Esophagus muscularis mucosa (tissue), 4 donors: Measurements from ENCODE around the gene USP34. TPM values are rescaled to one million over a fixed set of nuclear protein-coding genes. Genes with fewer than 3 reads are reported as not detected.

Source experiments
- DNase-seq: peaks from one replicate; pipeline ENCODE4 v3.0.0-alpha.2; 2017; ENCODE audit errors: extremely low spot score
- H3K27ac ChIP-seq, 4 donors: fragments of 200-600 bp; sonication (generic); replicated peaks in 1 of 4; 1 replicate in 3 of 4; 2 replicates in 1 of 4; pipeline ENCODE4 v1.5.1; 2016 to 2019; ENCODE audit warnings: mild to moderate bottlenecking in 1 of 4
- H3K27me3 ChIP-seq, 4 donors: fragments of 200-600 bp; sonication (generic); one replicate each; pipeline versions ENCODE4 v1.5.1 to v1.6.0; 2016 to 2019
- H3K36me3 ChIP-seq, 4 donors: fragments of 200-600 bp; sonication (generic); one replicate each; pipeline ENCODE4 v1.5.1; 2016 to 2019
- H3K4me1 ChIP-seq, 4 donors: fragments of 200-600 bp; sonication (generic); one replicate each; pipeline ENCODE4 v1.5.1; 2016 to 2019
- H3K4me3 ChIP-seq, 4 donors: fragments of 200-600 bp; sonication (generic); 1 replicate in 2 of 4; 2 replicates in 2 of 4; pipeline ENCODE4 v1.5.1; 2016 to 2019; ENCODE audit warnings: mild to moderate bottlenecking in 4 of 4, moderate library complexity in 1 of 4
- H3K9me3 ChIP-seq, 4 donors: fragments of 200-600 bp; sonication (generic); 1 replicate in 3 of 4; 2 replicates in 1 of 4; pipeline ENCODE4 v1.5.1; 2016 to 2019
- CTCF ChIP-seq, 3 experiments: fragments of 200-600 bp in 2 of 3; fragments of 450-650 bp in 1 of 3; sonication (generic) in 2 of 3; IDR thresholded peaks; one replicate each; pipeline ENCODE4 v1.5.1; 2017 to 2019; ENCODE audit warnings: antibody characterized with exemption in 3 of 3, mild to moderate bottlenecking in 2 of 3, moderate library complexity in 1 of 3
- EP300 ChIP-seq: sonication (generic); formaldehyde crosslinking; IDR thresholded peaks from one replicate; pipeline ENCODE4 v1.6.1; 2017; ENCODE audit warnings: antibody characterized with exemption
- POLR2A ChIP-seq: fragments of 450-650 bp; IDR thresholded peaks from one replicate; pipeline ENCODE4 v1.6.1; 2017; ENCODE audit warnings: antibody characterized with exemption, moderate library complexity, mild to moderate bottlenecking, low read depth
- POLR2AphosphoS5 ChIP-seq, 2 donors: sonication (generic); formaldehyde crosslinking; IDR thresholded peaks; one replicate each; pipeline ENCODE4 v1.6.1; 2017; ENCODE audit warnings: antibody characterized with exemption in 2 of 2
- WGBS: methylation state at CpG from one replicate; pipeline ENCODE4 v1.1.5; 2018; 5-methylcytosine and 5-hydroxymethylcytosine counted together
- intact Hi-C: fragments of 100-400 bp; cut with DNase I; formaldehyde crosslinking; loops from one replicate; pipeline ENCODE4 v1.15.1; 2023
- total RNA-seq, 4 donors: library from RNA; depleted of rRNA; stranded (reverse); fragments of >200 nt; gene quantifications; one replicate each; pipeline versions ENCODE4 v1.1.0 to v1.2.1, GENCODE V29; 2016

The USP34 gene
- 100 to 1,000 TPM; 124 to 137 (median 129) TPM for total RNA-seq

- H3K36me3 ChIP-seq, result peaks cover 0 to 8% (median 0%) of the 10 kb centered on the region in 4 donors
- H3K27me3 ChIP-seq, result no peaks in the 10 kb centered on the region
- peak; percentile 98 for DNase-seq
- peaks cover 15 to 47% (median 44%) of the 10 kb centered on the region in 4 donors for H3K4me1 ChIP-seq
- TF ChIP-seq EP300 (no peak), POLR2AphosphoS5 (IDR thresholded peaks at IDR 0.05) (peak; percentile 92 to 96), POLR2A (peak; percentile 65)
- H3K9me3 ChIP-seq, result no peaks in the 10 kb centered on the region
- intact Hi-C loops, result loop anchor here (5.0 kb wide), 1 partner anchor 66 kb away; the partner anchor contains the start of gene XPO1
- H3K27ac ChIP-seq, result peak within 1 kb of the TSS; percentile 95 to 99 (median 97)
- WGBS, result under 1% methylated on average over 89 of the region's 91 CpGs
- peak within 1 kb of the TSS; percentile 78 to 97 (median 90) for H3K4me3 ChIP-seq
Measured at GRCh38 chr2:61470965-61471904, at the start of gene USP34. Gene USP34 (minus strand): TSS chr2:61471087. CDS start chr2:61470692, 395 bp downstream.

- peaks cover 14 to 69% (median 46%) of the 10 kb centered on the region in 4 donors for H3K36me3 ChIP-seq
- H3K27me3 ChIP-seq, result no peaks in the 10 kb centered on the region
- no peak for DNase-seq
- peaks cover 9 to 26% (median 10%) of the 10 kb centered on the region in 4 donors for H3K4me1 ChIP-seq
- WGBS, result 92% methylated on average over 3 of the region's 3 CpGs
- no peak overlapping the region for H3K4me3 ChIP-seq
- H3K27ac ChIP-seq, result no peak overlapping the region
- TF ChIP-seq EP300 (no peak), POLR2AphosphoS5 (IDR thresholded peaks at IDR 0.05) (no peak)
- no peaks in the 10 kb centered on the region for H3K9me3 ChIP-seq
- intact Hi-C loops, result no loop called here
Measured at GRCh38 chr2:61520261-61520660, 49.4 kb upstream of the USP34 start.

- Histone ChIP-seq H3K9me3 (no peaks in the 10 kb centered on the region), H3K4me1 (peaks cover 0 to 10% (median 3%) of the 10 kb centered on the region in 4 donors), H3K36me3 (peaks cover 31 to 85% (median 52%) of the 10 kb centered on the region in 4 donors), H3K27me3 (no peaks in the 10 kb centered on the region), H3K27ac (no peak overlapping the region), H3K4me3 (no peak overlapping the region)
- intact Hi-C loops, result no loop called here
- no peak for DNase-seq
- no peak for TF ChIP-seq POLR2A
- no peak for TF ChIP-seq POLR2AphosphoS5 (IDR thresholded peaks at IDR 0.05)
- no peak for TF ChIP-seq CTCF (IDR thresholded peaks at IDR 0.05)
- no peak for TF ChIP-seq EP300
- WGBS, result 83% methylated on average over 12 of the region's 12 CpGs
Measured at GRCh38 chr2:61512768-61513398, 42.0 kb upstream of the USP34 start.

GRCh38 chr2:61510674-61511671 lies 40.1 kb upstream of the USP34 start:
- no peak for DNase-seq
- Histone ChIP-seq H3K27me3 (no peaks in the 10 kb centered on the region), H3K9me3 (no peaks in the 10 kb centered on the region), H3K27ac (no peak overlapping the region), H3K4me3 (no peak overlapping the region), H3K36me3 (peaks cover 21 to 70% (median 39%) of the 10 kb centered on the region in 4 donors), H3K4me1 (peaks cover 0 to 20% (median 10%) of the 10 kb centered on the region in 4 donors)
- WGBS, result 93% methylated on average over 19 of the region's 19 CpGs
- intact Hi-C loops, result no loop called here
- TF ChIP-seq POLR2A, result no peak
- no peak for TF ChIP-seq EP300
- TF ChIP-seq CTCF (IDR thresholded peaks at IDR 0.05), result no peak
- no peak for TF ChIP-seq POLR2AphosphoS5 (IDR thresholded peaks at IDR 0.05)

- Histone ChIP-seq H3K4me1 (peaks cover 0 to 20% (median 10%) of the 10 kb centered on the region in 4 donors), H3K36me3 (peaks cover under 1 to 55% (median 20%) of the 10 kb centered on the region in 4 donors), H3K4me3 (no peak overlapping the region), H3K9me3 (no peaks in the 10 kb centered on the region), H3K27me3 (no peaks in the 10 kb centered on the region), H3K27ac (no peak overlapping the region)
- TF ChIP-seq POLR2AphosphoS5 (IDR thresholded peaks at IDR 0.05), result no peak
- WGBS, result 96% methylated on average over 2 of the region's 2 CpGs
- intact Hi-C loops, result no loop called here
- no peak for DNase-seq
Measured at GRCh38 chr2:61504949-61505348, 34.1 kb upstream of the USP34 start.
